CD14-positive monocyte (primary cell): ENCODE measurements around the gene SYNE1. TPM values are rescaled to one million over a fixed set of nuclear protein-coding genes. Genes with fewer than 3 reads are reported as not detected.

ENCODE experiments used
- DNase-seq, 3 donors: peaks; one replicate each; pipeline ENCODE4 v3.0.0-alpha.2; 2011 to 2022
- H2AFZ ChIP-seq: 2 replicates; pipeline ENCODE4 v1.6.0; 2012; ENCODE audit warnings: mild to moderate bottlenecking, low read depth, low read length, inconsistent platforms; ENCODE audit not compliant: insufficient read depth, poor library complexity, severe bottlenecking
- H3K27ac ChIP-seq, 2 donors: 1 replicate in 1 of 2; 2 replicates in 1 of 2; pipeline ENCODE4 v1.5.1; 2012 to 2013; ENCODE audit warnings: low read length in 2 of 2, control low read depth in 1 of 2, inconsistent platforms in 1 of 2, low read depth in 1 of 2, mild to moderate bottlenecking in 1 of 2
- H3K27me3 ChIP-seq, 2 donors: one replicate each; pipeline versions ENCODE4 v1.6.0 to v1.6.1; 2011 to 2013; ENCODE audit warnings: low read length in 2 of 2; ENCODE audit not compliant: control insufficient read depth in 2 of 2, insufficient read depth in 2 of 2
- H3K36me3 ChIP-seq, 2 donors: replicated peaks in 1 of 2; 1 replicate in 1 of 2; 2 replicates in 1 of 2; pipeline versions ENCODE4 v1.5.1 to v1.6.1; 2012 to 2013; ENCODE audit warnings: low read length in 2 of 2, control low read depth in 1 of 2, inconsistent platforms in 1 of 2, mild to moderate bottlenecking in 1 of 2; ENCODE audit not compliant: insufficient read depth in 2 of 2, control insufficient read depth in 1 of 2
- H3K4me1 ChIP-seq, 2 donors: 1 replicate in 1 of 2; 2 replicates in 1 of 2; pipeline versions ENCODE4 v1.5.1 to v1.6.1; 2012 to 2013; ENCODE audit warnings: low read length in 2 of 2, control low read depth in 1 of 2, inconsistent platforms in 1 of 2, mild to moderate bottlenecking in 1 of 2, moderate library complexity in 1 of 2; ENCODE audit not compliant: insufficient read depth in 2 of 2, control insufficient read depth in 1 of 2
- H3K4me2 ChIP-seq: replicated peaks from 2 replicates; pipeline ENCODE3; 2012; ENCODE audit warnings: low read length, moderate library complexity, mild to moderate bottlenecking; ENCODE audit not compliant: poor library complexity, severe bottlenecking; ENCODE audit errors: extremely low read depth
- H3K4me3 ChIP-seq, 3 experiments: fragments of 200-600 bp in 1 of 3; sonication (generic) in 1 of 3; replicated peaks in 1 of 3; 1 replicate in 2 of 3; 2 replicates in 1 of 3; pipeline ENCODE4 v1.5.1; 2011 to 2013; ENCODE audit warnings: low read length in 3 of 3, mild to moderate bottlenecking in 3 of 3, control low read depth in 2 of 3, low read depth in 2 of 3, inconsistent platforms in 1 of 3, moderate library complexity in 1 of 3
- H3K79me2 ChIP-seq: 2 replicates; pipeline ENCODE4 v1.6.0; 2012; ENCODE audit warnings: mild to moderate bottlenecking, control low read depth, inconsistent platforms, low read length, moderate library complexity; ENCODE audit not compliant: insufficient read depth
- H3K9ac ChIP-seq: 2 replicates; pipeline ENCODE4 v1.6.0; 2017; ENCODE audit warnings: low read length, mild to moderate bottlenecking; ENCODE audit not compliant: insufficient read depth, poor library complexity, severe bottlenecking
- H3K9me3 ChIP-seq, 2 donors: replicated peaks in 1 of 2; 1 replicate in 1 of 2; 2 replicates in 1 of 2; pipeline versions ENCODE4 v1.5.1 to v1.6.1; 2012 to 2013; ENCODE audit warnings: low read length in 2 of 2, control low read depth in 1 of 2; ENCODE audit not compliant: control insufficient read depth in 1 of 2, insufficient read depth in 1 of 2
- H4K20me1 ChIP-seq: 2 replicates; pipeline ENCODE4 v1.6.0; 2012; ENCODE audit warnings: mild to moderate bottlenecking, low read length, control low read depth, moderate library complexity; ENCODE audit not compliant: insufficient read depth
- H3K27ac Mint-ChIP-seq, 7 donors: one replicate each; pipeline ENCODE4 v1.8.0; 2020; ENCODE audit warnings: mild to moderate bottlenecking in 7 of 7, mixed read lengths in 7 of 7, moderate library complexity in 6 of 7, inconsistent platforms in 2 of 7
- H3K27me3 Mint-ChIP-seq, 3 donors: one replicate each; pipeline ENCODE4 v1.8.0; 2021 to 2022; ENCODE audit warnings: low read depth in 3 of 3, mild to moderate bottlenecking in 3 of 3, mixed read lengths in 3 of 3, moderate library complexity in 3 of 3, inconsistent platforms in 1 of 3
- H3K36me3 Mint-ChIP-seq, 2 donors: one replicate each; pipeline ENCODE4 v1.8.0; 2020; ENCODE audit warnings: mixed read lengths in 2 of 2, inconsistent platforms in 1 of 2, mild to moderate bottlenecking in 1 of 2
- H3K4me1 Mint-ChIP-seq: one replicate; pipeline ENCODE4 v1.8.0; 2020; ENCODE audit warnings: mild to moderate bottlenecking, mixed read lengths
- H3K4me3 Mint-ChIP-seq, 2 donors: one replicate each; pipeline ENCODE4 v1.8.0; 2020; ENCODE audit warnings: mild to moderate bottlenecking in 2 of 2, mixed read lengths in 2 of 2, moderate library complexity in 1 of 2
- H3K9me3 Mint-ChIP-seq, 7 donors: one replicate each; pipeline ENCODE4 v1.8.0; 2020 to 2022; ENCODE audit warnings: mixed read lengths in 7 of 7, mild to moderate bottlenecking in 6 of 7, moderate library complexity in 6 of 7, inconsistent platforms in 2 of 7
- WGBS: methylation state at CpG from one replicate; pipeline ENCODE4 v1.1.5; 2013; ENCODE audit warnings: missing lambda C conversion rate; ENCODE audit not compliant: insufficient coverage; 5-methylcytosine and 5-hydroxymethylcytosine counted together
- intact Hi-C, 2 donors: fragments of 100-400 bp; cut with micrococcal nuclease; formaldehyde crosslinking; loops; one replicate each; pipeline versions ENCODE4 v1.15.0 to v1.15.1; 2023
- polyA plus RNA-seq, 3 donors: library from polyadenylated mRNA; depleted of rRNA in 1 of 3; unstranded in 2 of 3; stranded (reverse) in 1 of 3; fragments of 300-500 nt in 2 of 3; fragments of >200 nt in 1 of 3; fragmentation: Illumina TruSeq in 2 of 3; gene quantifications; 1 replicate in 2 of 3; 2 replicates in 1 of 3; pipeline ENCODE4 v1.2.3, GENCODE V29; 2012 to 2021
- TF ChIP-seq, protein P1 (sequence below): fragments of 200-600 bp; IDR thresholded peaks from one replicate; pipeline ENCODE4 v1.8.0; 2022; ENCODE audit warnings: antibody characterized with exemption, mild to moderate bottlenecking

SYNE1 gene
- polyA plus RNA-seq, 3 donors: 3.7 to 24.5 (median 8.1) TPM

DNA sequence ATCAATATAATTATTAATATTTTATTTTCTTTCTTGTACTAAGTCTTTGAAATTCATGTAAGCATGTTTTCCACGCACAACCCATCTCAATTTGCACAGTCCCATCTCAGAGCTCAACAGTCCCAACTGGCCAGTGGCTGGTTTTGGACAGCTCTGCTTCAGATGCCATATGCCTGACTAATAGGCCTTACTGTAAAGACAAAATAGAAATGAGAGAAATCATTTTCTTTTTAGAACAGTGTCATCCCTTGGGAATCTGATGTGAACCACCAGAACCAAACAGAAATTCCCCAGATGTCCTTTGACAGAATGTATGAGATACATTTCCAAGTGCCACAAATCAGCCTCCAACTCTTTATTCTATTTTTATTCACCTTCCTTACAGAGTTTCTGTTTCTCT, 490.8 kb downstream of the SYNE1 start:
- no peak overlapping the region for H3K4me3 Mint-ChIP-seq
- H3K36me3 Mint-ChIP-seq: peaks cover 67 to 71% of the 10 kb centered on the region in 2 donors
- Histone ChIP-seq H3K9ac (no peak overlapping the region), H3K4me3 (no peak overlapping the region), H2AFZ (no peak overlapping the region), H3K4me2 (no peak overlapping the region), H3K27ac (no peak overlapping the region), H3K9me3 (no peaks in the 10 kb centered on the region), H4K20me1 (no peaks in the 10 kb centered on the region), H3K79me2 (no peaks in the 10 kb centered on the region), H3K4me1 (peaks cover under 1% of the 10 kb centered on the region in 2 donors), H3K36me3 (peaks cover 47 to 82% of the 10 kb centered on the region in 2 donors), H3K27me3 (no peaks in the 10 kb centered on the region)
- no peaks in the 10 kb centered on the region for H3K9me3 Mint-ChIP-seq
- intact Hi-C loops: no loop called here
- no peaks in the 10 kb centered on the region for H3K27me3 Mint-ChIP-seq
- peaks cover 5% of the 10 kb centered on the region for H3K4me1 Mint-ChIP-seq
- no CpG with 5 or more reads among the region's 1 CpG for WGBS
- peak overlapping the region in 1 of 7 donors; percentile 24 for H3K27ac Mint-ChIP-seq
- TF ChIP-seq, protein P1, sequence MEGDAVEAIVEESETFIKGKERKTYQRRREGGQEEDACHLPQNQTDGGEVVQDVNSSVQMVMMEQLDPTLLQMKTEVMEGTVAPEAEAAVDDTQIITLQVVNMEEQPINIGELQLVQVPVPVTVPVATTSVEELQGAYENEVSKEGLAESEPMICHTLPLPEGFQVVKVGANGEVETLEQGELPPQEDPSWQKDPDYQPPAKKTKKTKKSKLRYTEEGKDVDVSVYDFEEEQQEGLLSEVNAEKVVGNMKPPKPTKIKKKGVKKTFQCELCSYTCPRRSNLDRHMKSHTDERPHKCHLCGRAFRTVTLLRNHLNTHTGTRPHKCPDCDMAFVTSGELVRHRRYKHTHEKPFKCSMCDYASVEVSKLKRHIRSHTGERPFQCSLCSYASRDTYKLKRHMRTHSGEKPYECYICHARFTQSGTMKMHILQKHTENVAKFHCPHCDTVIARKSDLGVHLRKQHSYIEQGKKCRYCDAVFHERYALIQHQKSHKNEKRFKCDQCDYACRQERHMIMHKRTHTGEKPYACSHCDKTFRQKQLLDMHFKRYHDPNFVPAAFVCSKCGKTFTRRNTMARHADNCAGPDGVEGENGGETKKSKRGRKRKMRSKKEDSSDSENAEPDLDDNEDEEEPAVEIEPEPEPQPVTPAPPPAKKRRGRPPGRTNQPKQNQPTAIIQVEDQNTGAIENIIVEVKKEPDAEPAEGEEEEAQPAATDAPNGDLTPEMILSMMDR: no peak
- no peak for DNase-seq

DNA sequence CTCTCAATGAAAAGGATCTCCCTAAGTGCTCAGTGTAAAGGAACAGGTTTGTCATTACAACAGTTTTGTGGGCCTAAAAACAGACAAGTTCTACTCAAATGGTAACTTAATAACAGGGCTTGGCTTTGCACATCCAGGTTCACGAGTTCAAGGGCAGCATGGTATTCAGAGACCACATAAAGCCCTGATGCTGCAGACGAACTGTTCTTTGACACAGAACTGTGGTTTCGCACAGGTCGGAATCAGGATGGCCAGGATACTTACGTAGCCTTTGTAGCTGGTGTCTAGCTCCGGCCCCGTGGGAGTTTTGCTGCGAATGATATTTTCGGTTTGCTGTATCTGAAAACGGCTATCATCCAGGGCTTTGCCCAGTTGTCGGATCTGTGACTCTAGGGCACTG, 493.8 kb downstream of the SYNE1 start:
- no peak overlapping the region for H2AFZ ChIP-seq
- no peaks in the 10 kb centered on the region for H3K79me2 ChIP-seq
- intact Hi-C loops: no loop called here
- H4K20me1 ChIP-seq: no peaks in the 10 kb centered on the region
- H3K4me2 ChIP-seq: no peak overlapping the region
- Mint-ChIP-seq H3K36me3 (peaks cover 67 to 71% of the 10 kb centered on the region in 2 donors), H3K9me3 (no peaks in the 10 kb centered on the region), H3K27me3 (no peaks in the 10 kb centered on the region), H3K4me1 (no peaks in the 10 kb centered on the region), H3K27ac (no peak overlapping the region), H3K4me3 (no peak overlapping the region)
- H3K9ac ChIP-seq: no peak overlapping the region
- no peaks in the 10 kb centered on the region for H3K9me3 ChIP-seq
- no peak overlapping the region for H3K27ac ChIP-seq
- TF ChIP-seq, protein P1: no peak
- no peaks in the 10 kb centered on the region for H3K27me3 ChIP-seq
- WGBS: 97% methylated on average over 10 of the region's 11 CpGs
- H3K4me3 ChIP-seq: no peak overlapping the region
- DNase-seq: no peak
- peaks cover 34 to 82% of the 10 kb centered on the region in 2 donors for H3K36me3 ChIP-seq
- no peaks in the 10 kb centered on the region for H3K4me1 ChIP-seq
